Glutamatergic neuron (in vitro differentiated cells): ENCODE results near the gene MRPL51. TPM values are rescaled to one million over a fixed set of nuclear protein-coding genes. Genes with fewer than 3 reads are reported as not detected.
"Not testable (repeated sequence)": the region's sequence is repeated elsewhere in the genome, so short reads cannot be mapped to it uniquely, and the experiment has no call there.

Experiments
- DNase-seq: peaks from one replicate; pipeline ENCODE4 v3.0.0; 2022
- H3K27ac Mint-ChIP-seq: one replicate; pipeline ENCODE4 v1.8.0; 2020; ENCODE audit warnings: mild to moderate bottlenecking, mixed read lengths, inconsistent platforms; ENCODE audit not compliant: unreplicated experiment
- H3K27me3 Mint-ChIP-seq: one replicate; pipeline ENCODE4 v1.8.0; 2020; ENCODE audit warnings: mild to moderate bottlenecking, moderate library complexity, mixed read lengths, inconsistent platforms; ENCODE audit not compliant: unreplicated experiment
- H3K36me3 Mint-ChIP-seq: one replicate; pipeline ENCODE4 v1.8.0; 2020; ENCODE audit warnings: mild to moderate bottlenecking, mixed read lengths, inconsistent platforms; ENCODE audit not compliant: unreplicated experiment
- H3K4me1 Mint-ChIP-seq: one replicate; pipeline ENCODE4 v1.8.0; 2020; ENCODE audit warnings: mild to moderate bottlenecking, low read depth, mixed read lengths, inconsistent platforms; ENCODE audit not compliant: unreplicated experiment
- H3K4me3 Mint-ChIP-seq: one replicate; pipeline ENCODE4 v1.8.0; 2020; ENCODE audit warnings: mild to moderate bottlenecking, mixed read lengths, inconsistent platforms; ENCODE audit not compliant: unreplicated experiment
- H3K9me3 Mint-ChIP-seq: one replicate; pipeline ENCODE4 v1.8.0; 2020; ENCODE audit warnings: mild to moderate bottlenecking, moderate library complexity, mixed read lengths, inconsistent platforms; ENCODE audit not compliant: unreplicated experiment
- total RNA-seq: library from RNA; stranded (reverse); fragmentation: NEBNext Ultra II Directional; extraction: Animal tissue kit (Norgen Biotek cat#: 25700); gene quantifications from one replicate; pipeline ENCODE4 v1.2.1, GENCODE V29; 2021; ENCODE audit not compliant: unreplicated experiment
- TF ChIP-seq, protein P1 (sequence below): fragments of 200-600 bp; sonication (generic); IDR thresholded peaks from one replicate; pipeline ENCODE4 v1.5.0; 2021; ENCODE audit not compliant: partially characterized antibody, unreplicated experiment

The MRPL51 gene
- total RNA-seq, 1 donor from 2014 or later, result 138 TPM

DNA sequence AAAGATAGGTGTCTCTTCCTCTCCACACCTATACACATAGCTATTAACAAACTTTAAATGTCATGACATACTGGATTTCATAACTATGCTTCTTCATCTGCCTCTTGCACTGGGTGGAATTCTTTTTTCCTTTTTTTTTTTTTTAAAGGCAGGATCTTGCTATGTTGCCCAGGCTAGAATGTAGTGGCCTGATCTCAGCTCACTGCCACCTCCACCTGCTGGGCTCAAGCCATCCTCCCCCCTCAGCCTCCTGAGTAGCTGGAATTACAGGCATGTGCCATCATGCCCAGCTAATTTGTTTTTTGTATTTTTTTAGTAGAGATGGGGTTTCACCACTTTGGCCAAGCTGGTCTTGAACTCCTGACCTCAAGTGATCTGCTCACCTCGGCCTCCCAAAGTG lies 4.8 kb downstream of the MRPL51 start:
- H3K9me3 Mint-ChIP-seq, result peaks cover 2% of the 10 kb centered on the region
- H3K36me3 Mint-ChIP-seq, result no peaks in the 10 kb centered on the region
- peak overlapping the region; percentile 16 for H3K27ac Mint-ChIP-seq
- peaks cover 3% of the 10 kb centered on the region for H3K4me1 Mint-ChIP-seq
- peaks cover 3% of the 10 kb centered on the region for H3K27me3 Mint-ChIP-seq
- no peak for DNase-seq
- TF ChIP-seq, protein P1, sequence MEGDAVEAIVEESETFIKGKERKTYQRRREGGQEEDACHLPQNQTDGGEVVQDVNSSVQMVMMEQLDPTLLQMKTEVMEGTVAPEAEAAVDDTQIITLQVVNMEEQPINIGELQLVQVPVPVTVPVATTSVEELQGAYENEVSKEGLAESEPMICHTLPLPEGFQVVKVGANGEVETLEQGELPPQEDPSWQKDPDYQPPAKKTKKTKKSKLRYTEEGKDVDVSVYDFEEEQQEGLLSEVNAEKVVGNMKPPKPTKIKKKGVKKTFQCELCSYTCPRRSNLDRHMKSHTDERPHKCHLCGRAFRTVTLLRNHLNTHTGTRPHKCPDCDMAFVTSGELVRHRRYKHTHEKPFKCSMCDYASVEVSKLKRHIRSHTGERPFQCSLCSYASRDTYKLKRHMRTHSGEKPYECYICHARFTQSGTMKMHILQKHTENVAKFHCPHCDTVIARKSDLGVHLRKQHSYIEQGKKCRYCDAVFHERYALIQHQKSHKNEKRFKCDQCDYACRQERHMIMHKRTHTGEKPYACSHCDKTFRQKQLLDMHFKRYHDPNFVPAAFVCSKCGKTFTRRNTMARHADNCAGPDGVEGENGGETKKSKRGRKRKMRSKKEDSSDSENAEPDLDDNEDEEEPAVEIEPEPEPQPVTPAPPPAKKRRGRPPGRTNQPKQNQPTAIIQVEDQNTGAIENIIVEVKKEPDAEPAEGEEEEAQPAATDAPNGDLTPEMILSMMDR, result no peak
- no peak overlapping the region for H3K4me3 Mint-ChIP-seq

DNA sequence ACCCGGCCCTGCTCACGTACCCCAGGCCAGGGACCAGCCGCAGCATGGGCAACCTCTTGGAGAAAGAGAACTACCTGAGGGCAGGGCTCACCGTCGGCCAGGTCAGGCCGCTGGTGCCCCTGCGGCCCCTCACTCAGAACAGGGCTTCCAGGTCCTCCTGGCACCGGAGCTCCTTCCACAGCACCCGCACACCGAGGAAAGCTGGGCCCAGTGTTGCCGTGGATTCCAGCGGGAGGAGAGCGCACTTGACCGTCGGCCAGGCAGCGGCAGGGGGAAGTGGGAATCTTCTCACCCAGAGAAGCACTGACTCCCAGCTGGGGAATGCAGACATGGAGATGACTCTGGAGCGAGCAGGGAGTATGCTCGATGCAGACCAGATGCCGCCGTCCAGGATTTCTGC lies 14.6 kb downstream of the MRPL51 start:
- Mint-ChIP-seq H3K27me3 (peaks cover 8% of the 10 kb centered on the region), H3K4me3 (no peak overlapping the region), H3K9me3 (peaks cover 5% of the 10 kb centered on the region), H3K4me1 (peaks cover 1% of the 10 kb centered on the region), H3K36me3 (peaks cover 5% of the 10 kb centered on the region), H3K27ac (no peak overlapping the region)
- no peak for DNase-seq
- TF ChIP-seq, protein P1, result no peak

DNA sequence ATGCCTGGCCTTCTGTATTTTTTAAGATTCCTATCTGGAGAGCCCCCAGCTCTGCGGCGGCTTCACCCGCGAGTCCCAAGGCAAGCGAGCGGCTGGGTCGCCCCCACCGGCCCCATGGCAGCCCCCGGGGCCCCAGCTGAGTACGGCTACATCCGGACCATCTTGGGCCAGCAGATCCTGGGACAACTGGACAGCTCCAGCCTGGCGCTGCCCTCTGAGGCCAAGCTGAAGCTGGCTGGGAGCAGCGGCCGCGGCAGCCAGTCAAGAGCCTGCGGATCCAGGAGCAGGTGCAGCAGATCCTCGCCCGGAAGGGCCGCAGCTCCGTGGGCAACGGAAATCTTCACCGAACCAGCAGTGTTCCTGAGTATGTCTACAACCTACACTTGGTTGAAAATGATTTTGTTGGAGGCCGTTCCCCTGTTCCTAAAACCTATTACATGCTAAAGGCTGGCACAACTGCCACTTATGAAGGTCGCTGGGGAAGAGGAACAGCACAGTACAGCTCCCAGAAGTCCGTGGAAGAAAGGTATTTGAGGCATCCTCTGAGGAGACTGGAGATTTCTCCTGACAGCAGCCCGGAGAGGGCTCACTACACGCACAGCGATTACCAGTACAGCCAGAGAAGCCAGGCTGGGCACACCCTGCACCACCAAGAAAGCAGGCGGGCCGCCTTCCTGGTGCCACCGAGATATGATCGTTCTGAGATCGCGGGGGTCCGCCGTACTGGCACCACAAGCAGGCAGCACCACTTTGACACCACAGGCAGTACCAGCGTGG lies 15.3 kb downstream of the MRPL51 start:
- not testable (repeated sequence) for H3K4me3 Mint-ChIP-seq, H3K9me3 Mint-ChIP-seq, DNase-seq, H3K4me1 Mint-ChIP-seq, H3K27ac Mint-ChIP-seq, H3K27me3 Mint-ChIP-seq, H3K36me3 Mint-ChIP-seq

DNA sequence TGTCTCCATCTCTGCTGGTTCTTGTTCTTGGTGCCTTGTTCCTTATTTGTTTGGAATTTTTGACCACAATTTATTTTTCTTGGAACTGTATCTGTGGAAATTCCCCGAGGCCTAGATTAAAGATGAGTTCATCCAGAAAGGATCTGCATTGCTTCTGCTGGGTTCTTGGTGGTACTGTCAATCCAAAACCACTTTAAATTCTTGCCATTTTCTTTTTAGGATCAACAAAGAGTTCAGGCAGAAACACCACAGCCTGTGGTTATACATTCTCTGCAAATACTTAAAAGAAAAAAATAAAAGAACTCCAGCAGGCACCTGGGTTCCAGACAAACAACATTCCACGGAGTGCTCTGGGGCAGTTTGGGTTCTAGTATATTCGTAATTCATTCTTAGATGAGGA lies 16.6 kb downstream of the MRPL51 start:
- peaks cover 8% of the 10 kb centered on the region for H3K27me3 Mint-ChIP-seq
- H3K27ac Mint-ChIP-seq, result no peak overlapping the region
- H3K9me3 Mint-ChIP-seq, result peaks cover 7% of the 10 kb centered on the region
- H3K36me3 Mint-ChIP-seq, result peaks cover 5% of the 10 kb centered on the region
- TF ChIP-seq, protein P1, result no peak
- H3K4me1 Mint-ChIP-seq, result peaks cover 1% of the 10 kb centered on the region
- H3K4me3 Mint-ChIP-seq, result no peak overlapping the region
- no peak for DNase-seq

DNA sequence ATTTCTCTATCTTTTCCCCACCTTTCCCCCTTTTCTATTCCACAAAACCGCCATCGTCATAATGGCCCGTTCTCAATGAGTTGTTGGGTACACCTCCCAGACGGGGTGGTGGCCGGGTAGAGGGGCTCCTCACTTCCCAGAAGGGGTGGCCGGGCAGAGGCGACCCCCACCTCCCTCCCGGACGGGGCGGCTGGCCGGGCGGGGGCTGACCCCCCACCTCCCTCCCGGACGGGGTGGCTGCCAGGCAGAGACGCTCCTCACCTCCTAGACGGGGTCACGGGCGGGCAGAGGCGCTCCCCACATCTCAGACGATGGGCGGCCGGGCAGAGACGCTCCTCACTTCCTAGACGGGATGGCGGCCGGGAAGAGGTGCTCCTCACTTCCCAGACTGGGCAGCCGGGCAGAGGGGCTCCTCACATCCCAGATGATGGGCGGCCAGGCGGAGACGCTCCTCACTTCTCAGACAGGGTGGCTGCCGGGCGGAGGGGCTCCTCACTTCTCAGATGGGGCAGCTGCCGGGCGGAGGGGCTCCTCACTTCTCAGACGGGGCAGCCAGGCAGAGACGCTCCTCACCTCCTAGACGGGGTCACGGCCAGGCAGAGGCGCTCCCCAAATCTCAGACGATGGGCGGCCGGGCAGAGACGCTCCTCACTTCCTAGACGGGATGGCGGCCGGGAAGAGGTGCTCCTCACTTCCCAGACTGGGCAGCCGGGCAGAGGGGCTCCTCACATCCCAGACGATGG lies 17.7 kb downstream of the MRPL51 start:
- not testable (repeated sequence) for H3K27ac Mint-ChIP-seq, H3K4me1 Mint-ChIP-seq, H3K4me3 Mint-ChIP-seq, DNase-seq, H3K36me3 Mint-ChIP-seq
- H3K9me3 Mint-ChIP-seq, result peaks cover 12% of the 10 kb centered on the region
- H3K27me3 Mint-ChIP-seq, result peaks cover 10% of the 10 kb centered on the region

GRCh38 chr12:6472491-6472890 lies 20.6 kb downstream of the MRPL51 start:
- peaks cover 15% of the 10 kb centered on the region for H3K9me3 Mint-ChIP-seq
- peaks cover 5% of the 10 kb centered on the region for H3K36me3 Mint-ChIP-seq
- DNase-seq, result no peak
- peaks cover 4% of the 10 kb centered on the region for H3K27me3 Mint-ChIP-seq
- no peak overlapping the region for H3K4me3 Mint-ChIP-seq
- TF ChIP-seq, protein P1, result no peak
- peaks cover 1% of the 10 kb centered on the region for H3K4me1 Mint-ChIP-seq
- H3K27ac Mint-ChIP-seq, result no peak overlapping the region
